ENCODE results near the gene NSUN3.

- TF ChIP-seq EZH2 (IDR thresholded peaks at IDR 0.05; ENCODE audit: borderline replicate concordance, low read depth, low read length, severe bottlenecking), result no peak
- no peak for TF ChIP-seq CTCF (IDR thresholded peaks at IDR 0.05; ENCODE audit: borderline replicate concordance, extremely low read depth, low read length, poor library complexity, severe bottlenecking)
These were observed 64.3 kb downstream of the NSUN3 start for GRCh38 chr3:94127115-94127514.

Data from DND-41 (cell line).